HG02852 (cell line): Measurements from ENCODE around the gene TWF2.

ENCODE experiments used
- ATAC-seq: cut with Tn5 transposase; IDR thresholded peaks from one replicate; pipeline ENCODE4 v1.9.1; 2021; ENCODE audit warnings: mild to moderate bottlenecking, moderate library complexity; ENCODE audit not compliant: unreplicated experiment

The TWF2 gene

GRCh38 chr3:52183786-52184445, 55.0 kb downstream of the TWF2 start:
- ATAC-seq: no peak

- ATAC-seq: no peak
Measured at GRCh38 chr3:52182691-52183090, 56.3 kb downstream of the TWF2 start.

GRCh38 chr3:52182196-52182595, 56.8 kb downstream of the TWF2 start:
- ATAC-seq: no peak

GRCh38 chr3:52181543-52181942, 57.4 kb downstream of the TWF2 start:
- ATAC-seq: no peak
